Thoracic aorta (tissue), 2 donors: ENCODE data around the gene AKR1C3. TPM values are rescaled to one million over a fixed set of nuclear protein-coding genes. Genes with fewer than 3 reads are reported as not detected.
"Not testable (repeated sequence)": the region's sequence is repeated elsewhere in the genome, so short reads cannot be mapped to it uniquely, and the experiment has no call there.

Experiments used
- ATAC-seq: fragments of 150-250 bp; one replicate; pipeline ENCODE4 v1.8.0; 2017; ENCODE audit warnings: low read depth; ENCODE audit not compliant: insufficient number of reproducible peaks, low FRiP score
- DNase-seq: peaks from one replicate; pipeline ENCODE4 v3.0.0-alpha.2; 2020; ENCODE audit warnings: low spot score
- H3K27ac ChIP-seq, 2 donors: fragments of 200-600 bp; sonication (generic); 1 replicate in 1 of 2; 2 replicates in 1 of 2; pipeline ENCODE4 v1.5.1; 2016; ENCODE audit warnings: mild to moderate bottlenecking in 2 of 2, moderate library complexity in 2 of 2
- H3K27me3 ChIP-seq: fragments of 200-600 bp; sonication (generic); replicated peaks from 2 replicates; pipeline ENCODE4 v1.6.0; 2016; ENCODE audit warnings: mild to moderate bottlenecking; ENCODE audit not compliant: insufficient read depth
- H3K36me3 ChIP-seq: fragments of 200-600 bp; sonication (generic); one replicate; pipeline ENCODE4 v1.5.1; 2016
- H3K4me1 ChIP-seq, 2 donors: fragments of 200-600 bp; sonication (generic); 1 replicate in 1 of 2; 2 replicates in 1 of 2; pipeline versions ENCODE4 v1.5.1 to v1.6.0; 2016; ENCODE audit warnings: low read depth in 2 of 2, mild to moderate bottlenecking in 1 of 2; ENCODE audit not compliant: control insufficient read depth in 1 of 2
- H3K4me3 ChIP-seq: fragments of 200-600 bp; sonication (generic); 2 replicates; pipeline ENCODE4 v1.5.1; 2016; ENCODE audit warnings: mild to moderate bottlenecking
- H3K9me3 ChIP-seq: fragments of 200-600 bp; sonication (generic); 2 replicates; pipeline ENCODE4 v1.5.1; 2016
- CTCF ChIP-seq: fragments of 200-600 bp; sonication (generic); IDR thresholded peaks from one replicate; pipeline ENCODE4 v1.5.1; 2019; ENCODE audit warnings: antibody characterized with exemption
- total RNA-seq, 2 donors: library from RNA; depleted of rRNA; stranded (reverse); fragments of >200 nt; gene quantifications; one replicate each; pipeline versions ENCODE4 v1.1.0 to v1.2.3, GENCODE V29; 2016

AKR1C3 gene
- total RNA-seq, 2 donors from 2014 or later: 77.4 to 92.9 TPM

GRCh38 chr10:5092375-5092774, 1.8 kb upstream of the AKR1C3 start:
- no peak for TF ChIP-seq CTCF
- no peak overlapping the region for H3K27ac ChIP-seq
- H3K4me1 ChIP-seq: peaks cover 3 to 9% of the 10 kb centered on the region in 2 donors
- ATAC-seq (no peak), DNase-seq (no peak)
- no peaks in the 10 kb centered on the region for H3K36me3 ChIP-seq
- H3K9me3 ChIP-seq: peaks cover 7% of the 10 kb centered on the region
- H3K27me3 ChIP-seq: no peaks in the 10 kb centered on the region
- no peak overlapping the region for H3K4me3 ChIP-seq

GRCh38 chr10:5092848-5093790, 1.1 kb upstream of the AKR1C3 start:
- TF ChIP-seq CTCF: no peak
- ATAC-seq (no peak), DNase-seq (no peak)
- no peak overlapping the region for H3K4me3 ChIP-seq
- H3K9me3 ChIP-seq: peaks cover 7% of the 10 kb centered on the region
- no peaks in the 10 kb centered on the region for H3K27me3 ChIP-seq
- peaks cover 3 to 17% of the 10 kb centered on the region in 2 donors for H3K4me1 ChIP-seq
- peaks cover 4% of the 10 kb centered on the region for H3K36me3 ChIP-seq
- no peak overlapping the region for H3K27ac ChIP-seq

- no peak for ATAC-seq
- Histone ChIP-seq H3K27me3 (no peaks in the 10 kb centered on the region), H3K27ac (peak overlapping the region in 1 of 2 donors; percentile 77), H3K4me1 (peaks cover 3 to 21% of the 10 kb centered on the region in 2 donors), H3K4me3 (peak overlapping the region; percentile 77), H3K9me3 (no peaks in the 10 kb centered on the region), H3K36me3 (peaks cover 20% of the 10 kb centered on the region)
- no peak for DNase-seq
- TF ChIP-seq CTCF: no peak
Observed at GRCh38 chr10:5095687-5096086, 1.5 kb downstream of the AKR1C3 start.

- H3K27ac ChIP-seq: peak overlapping the region in 1 of 2 donors; percentile 77
Observed at GRCh38 chr10:5096108-5096507, 1.9 kb downstream of the AKR1C3 start.

GRCh38 chr10:5102479-5102878, 8.3 kb downstream of the AKR1C3 start:
- H3K9me3 ChIP-seq: not testable (repeated sequence)
- H3K36me3 ChIP-seq: peaks cover 42% of the 10 kb centered on the region

More at GRCh38 chr10:5096108-5096507, 1.9 kb downstream of the AKR1C3 start:
- no peak for ATAC-seq
- no peak for TF ChIP-seq CTCF
- Histone ChIP-seq H3K9me3 (no peaks in the 10 kb centered on the region), H3K27me3 (no peaks in the 10 kb centered on the region), H3K4me3 (peak overlapping the region; percentile 77), H3K36me3 (peaks cover 20% of the 10 kb centered on the region), H3K4me1 (peaks cover 3 to 21% of the 10 kb centered on the region in 2 donors)
- no peak for DNase-seq

More at GRCh38 chr10:5102479-5102878, 8.3 kb downstream of the AKR1C3 start:
- H3K27me3 ChIP-seq, H3K4me3 ChIP-seq, ATAC-seq, DNase-seq, H3K27ac ChIP-seq: not testable (repeated sequence)
- H3K4me1 ChIP-seq: peaks cover 0 to 16% of the 10 kb centered on the region in 2 donors
